SH-SY5Y (cell line): ENCODE data around the gene BMP8B.
"Not testable (repeated sequence)": the region's sequence is repeated elsewhere in the genome, so short reads cannot be mapped to it uniquely, and the experiment has no call there.

Experiments
- GATA2 ChIP-seq: IDR thresholded peaks from 2 replicates; pipeline ENCODE4 v1.6.1; 2011; ENCODE audit warnings: mild to moderate bottlenecking, low read depth, low read length
- GATA3 ChIP-seq: IDR thresholded peaks from 2 replicates; pipeline ENCODE4 v1.6.1; 2011; ENCODE audit warnings: low read depth, mild to moderate bottlenecking, low read length, moderate library complexity

BMP8B gene

GRCh38 chr1:39787468-39787867, 1.2 kb downstream of the BMP8B start:
- TF ChIP-seq GATA3 (no peak), GATA2 (no peak)

GRCh38 chr1:39782103-39782502, 6.6 kb downstream of the BMP8B start:
- TF ChIP-seq GATA2, result no peak
- no peak for TF ChIP-seq GATA3

DNA sequence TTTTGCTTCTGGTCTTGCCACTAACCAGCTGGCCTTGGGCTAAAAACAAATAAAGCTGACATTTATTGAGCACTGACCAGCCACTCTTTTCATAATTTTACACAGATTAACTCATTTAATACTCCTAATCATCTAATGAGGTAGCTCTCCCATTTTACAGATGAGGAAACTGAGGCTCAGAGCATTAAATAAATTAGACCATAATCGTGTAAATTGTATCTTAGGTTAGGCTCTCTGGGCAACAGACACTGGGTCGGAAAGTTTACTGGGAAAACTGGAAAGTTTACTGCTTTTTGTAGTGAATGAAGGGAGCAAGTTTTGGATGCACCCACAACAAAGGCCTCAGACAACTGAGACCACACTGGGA, 7.3 kb downstream of the BMP8B start:
- no peak for TF ChIP-seq GATA2
- no peak for TF ChIP-seq GATA3

- no peak for TF ChIP-seq GATA2
These were observed 8.8 kb downstream of the BMP8B start for GRCh38 chr1:39779821-39780220.

DNA sequence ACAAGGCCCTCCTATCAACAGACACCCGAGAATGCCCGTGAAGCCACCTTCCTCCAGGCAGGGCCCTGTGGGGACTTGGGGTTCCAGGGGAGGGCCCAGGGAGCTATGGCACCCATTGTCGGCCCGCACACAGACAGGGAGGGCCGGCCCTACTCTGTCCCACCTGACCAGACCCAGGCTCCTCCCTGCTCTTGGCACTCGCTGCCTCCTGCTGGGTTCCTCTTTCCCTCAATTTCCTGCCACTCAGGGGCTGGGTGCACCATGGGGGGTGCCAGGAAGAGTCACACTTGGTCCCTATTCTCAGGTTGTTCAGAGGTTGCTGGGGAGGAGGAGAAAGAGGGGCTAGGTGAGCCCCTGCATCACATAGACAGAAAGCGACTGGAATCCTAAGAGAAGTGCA, 9.5 kb downstream of the BMP8B start:
- TF ChIP-seq GATA2 (no peak), GATA3 (no peak)

DNA sequence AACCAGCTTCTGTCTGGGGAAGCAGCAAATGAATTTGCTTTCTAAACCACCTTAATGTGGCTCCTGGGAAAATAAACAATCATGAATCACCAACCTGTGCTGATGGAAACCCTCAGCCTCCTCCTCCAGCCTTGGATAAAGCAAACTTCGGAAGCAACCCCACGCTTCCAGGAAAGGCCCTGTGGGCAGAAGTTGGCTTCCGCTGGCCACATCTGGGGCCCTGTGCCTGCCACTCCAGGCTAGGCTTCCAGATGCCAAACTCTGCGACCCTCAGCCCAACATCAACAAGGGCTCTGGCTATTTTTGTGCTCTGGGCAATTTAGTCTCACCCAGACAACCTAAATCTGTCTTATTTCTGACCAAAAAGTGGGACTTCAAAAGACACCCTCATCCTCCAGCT, 11.4 kb downstream of the BMP8B start:
- no peak for TF ChIP-seq GATA2
- no peak for TF ChIP-seq GATA3

DNA sequence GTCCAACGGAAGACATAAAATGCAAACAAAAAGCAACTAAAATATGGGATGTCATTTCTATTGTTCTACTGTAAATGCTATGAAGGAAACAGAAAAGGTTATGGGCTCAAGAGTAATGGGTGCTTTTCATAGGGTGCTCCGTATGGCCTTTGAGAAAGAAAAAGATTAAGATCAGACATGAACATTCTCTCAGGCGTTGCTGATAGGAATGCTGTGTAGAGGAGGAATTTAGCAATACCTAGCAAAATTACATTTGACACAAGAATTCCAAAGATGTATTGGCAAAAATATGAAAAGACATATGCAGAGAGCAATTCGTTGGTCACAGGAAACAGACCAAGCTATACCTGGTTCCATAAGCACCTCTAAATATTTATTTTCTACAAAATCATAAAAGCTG, 11.8 kb downstream of the BMP8B start:
- TF ChIP-seq GATA2 (no peak), GATA3 (no peak)

DNA sequence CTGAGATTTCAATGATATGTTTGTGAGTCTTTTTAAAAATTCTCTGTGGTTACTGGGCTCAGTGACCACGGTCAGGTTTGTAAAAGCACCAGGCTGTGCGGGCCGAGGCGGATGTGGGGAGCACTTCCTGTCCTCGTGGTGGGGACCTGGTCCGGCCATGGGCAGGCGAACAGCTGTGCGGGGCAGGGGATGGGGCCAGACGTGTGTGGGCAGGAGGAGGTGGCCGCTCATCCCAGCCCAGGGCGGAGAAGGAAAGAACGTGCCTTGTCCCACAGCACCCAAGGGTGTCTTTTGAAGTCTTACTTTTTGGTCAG, 12.3 kb downstream of the BMP8B start:
- TF ChIP-seq GATA2 (no peak), GATA3 (no peak)

GRCh38 chr1:39771022-39771532, 17.6 kb downstream of the BMP8B start, which contains the start of gene OXCT2:
Gene OXCT2, minus strand, starts transcription at chr1:39771348. Its CDS starts 93 bp downstream, at chr1:39771255.
- not testable (repeated sequence) for TF ChIP-seq GATA2, GATA3

- TF ChIP-seq GATA3, result no peak
- no peak for TF ChIP-seq GATA2
These were observed 25.8 kb downstream of the BMP8B start for GRCh38 chr1:39762550-39763540.

- TF ChIP-seq GATA2, result no peak
- TF ChIP-seq GATA3, result no peak
These were observed 27.0 kb downstream of the BMP8B start for GRCh38 chr1:39761557-39762260.

- TF ChIP-seq GATA3 (no peak), GATA2 (no peak)
These were observed 27.6 kb downstream of the BMP8B start for GRCh38 chr1:39761016-39761415.

DNA sequence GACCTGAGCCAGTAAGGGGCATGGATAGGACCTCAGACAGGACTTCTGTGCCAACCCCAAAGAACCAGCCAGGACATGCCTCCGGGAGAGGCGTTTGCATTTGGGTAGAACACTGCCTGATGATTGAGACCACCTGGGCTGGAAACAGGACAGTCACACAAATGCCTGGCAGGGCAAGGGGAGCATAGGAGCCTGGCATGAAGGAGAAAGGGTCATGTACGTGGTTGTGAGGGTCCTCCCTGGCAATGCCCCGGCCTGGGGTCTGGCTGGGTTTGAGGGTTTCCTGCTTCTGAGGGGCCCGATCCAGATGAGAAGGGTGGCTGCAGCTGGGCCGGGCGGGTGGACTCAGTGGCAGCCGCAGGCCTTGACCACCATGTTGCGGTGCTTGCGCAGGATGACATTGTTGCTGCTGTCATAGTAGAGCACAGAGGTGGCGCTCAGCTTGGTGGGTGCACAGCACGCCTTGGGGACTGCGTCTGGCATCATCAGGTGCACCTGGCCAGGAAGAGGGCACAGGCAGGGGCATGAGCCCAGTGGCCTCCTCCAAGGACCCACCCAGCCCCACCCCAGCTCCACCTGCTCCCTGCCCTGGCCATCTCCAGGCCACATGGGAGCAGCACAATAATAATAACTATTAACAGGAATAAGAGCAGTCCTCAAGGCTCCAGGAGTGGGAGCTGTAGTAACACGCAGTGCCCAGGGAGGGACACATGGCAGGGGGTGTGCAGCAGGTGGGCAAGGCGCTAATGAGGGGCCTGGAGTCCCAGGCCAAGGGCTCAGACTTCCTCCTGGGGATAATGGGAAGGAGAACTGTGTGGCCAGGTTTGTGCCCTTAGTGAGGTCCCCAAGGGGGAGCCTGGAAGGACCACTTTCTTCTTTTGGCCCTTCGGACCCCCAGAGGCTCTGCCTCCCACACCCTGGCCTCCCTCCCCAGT, 28.3 kb downstream of the BMP8B start:
- no peak for TF ChIP-seq GATA3
- no peak for TF ChIP-seq GATA2

DNA sequence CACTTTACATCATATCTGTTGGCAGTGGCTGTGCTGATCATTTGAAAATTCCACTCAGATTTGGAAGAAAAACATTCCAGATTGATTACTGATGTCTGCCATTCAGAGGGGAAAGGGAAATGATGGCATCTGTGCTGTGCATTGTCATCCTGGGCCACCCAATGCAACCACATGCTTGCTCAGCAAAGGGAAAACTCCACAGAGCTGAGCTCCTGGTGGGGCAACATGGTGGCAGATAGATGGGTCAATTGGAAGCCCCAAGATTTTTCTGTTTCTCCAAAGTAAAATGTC, 29.3 kb downstream of the BMP8B start:
- TF ChIP-seq GATA3 (no peak), GATA2 (no peak)
